ENCODE data around the gene PSMC1.
"Not testable (repeated sequence)": the region's sequence is repeated elsewhere in the genome, so short reads cannot be mapped to it uniquely, and the experiment has no call there.

PSMC1 gene

GRCh38 chr14:90256354-90257131 lies at the start of gene PSMC1:
Gene PSMC1, plus strand, starts transcription at chr14:90256553. Its CDS starts 45 bp downstream, at chr14:90256598.
- peak; percentile 77 to 79 for DNase-seq (ENCODE audit: low read depth in 2 of 2)

- DNase-seq (ENCODE audit: low read depth in 2 of 2) = no peak
Observed at GRCh38 chr14:90213099-90213748, 43.1 kb upstream of the PSMC1 start.

- DNase-seq (ENCODE audit: low read depth in 2 of 2) = no peak
Observed at GRCh38 chr14:90228478-90228877, 27.9 kb upstream of the PSMC1 start.

- not testable (repeated sequence) for DNase-seq (ENCODE audit: low read depth in 2 of 2)
Observed at GRCh38 chr14:90229942-90230341, 26.4 kb upstream of the PSMC1 start.

GRCh38 chr14:90235179-90235976 lies 21.0 kb upstream of the PSMC1 start:
- peak; percentile 52 to 62 for DNase-seq (ENCODE audit: low read depth in 2 of 2)

- DNase-seq (ENCODE audit: low read depth in 2 of 2) = no peak
Observed at GRCh38 chr14:90239139-90239538, 17.2 kb upstream of the PSMC1 start.

GRCh38 chr14:90242444-90242843 lies 13.9 kb upstream of the PSMC1 start:
- no peak for DNase-seq (ENCODE audit: low read depth in 2 of 2)

GRCh38 chr14:90246936-90247335 lies 9.4 kb upstream of the PSMC1 start:
- no peak for DNase-seq (ENCODE audit: low read depth in 2 of 2)

- DNase-seq (ENCODE audit: low read depth in 2 of 2) = not testable (repeated sequence)
Observed at GRCh38 chr14:90247441-90247840, 8.9 kb upstream of the PSMC1 start.

- no peak for DNase-seq (ENCODE audit: low read depth in 2 of 2)
Observed at GRCh38 chr14:90248594-90248993, 7.8 kb upstream of the PSMC1 start.

GRCh38 chr14:90253826-90254225 lies 2.5 kb upstream of the PSMC1 start:
- no peak for DNase-seq (ENCODE audit: low read depth in 2 of 2)

GRCh38 chr14:90255871-90256270 lies 482 bp upstream of the PSMC1 start:
- no peak for DNase-seq (ENCODE audit: low read depth in 2 of 2)

GRCh38 chr14:90263748-90264449 lies 7.5 kb downstream of the PSMC1 start:
- no peak for DNase-seq (ENCODE audit: low read depth in 2 of 2)

GRCh38 chr14:90266441-90267154 lies 10.2 kb downstream of the PSMC1 start:
- DNase-seq (ENCODE audit: low read depth in 2 of 2) = no peak

GRCh38 chr14:90268420-90268819 lies 12.1 kb downstream of the PSMC1 start:
- no peak for DNase-seq (ENCODE audit: low read depth in 2 of 2)

- DNase-seq (ENCODE audit: low read depth in 2 of 2) = no peak
Observed at GRCh38 chr14:90272523-90272922, 16.2 kb downstream of the PSMC1 start.

- DNase-seq (ENCODE audit: low read depth in 2 of 2) = no peak
Observed at GRCh38 chr14:90273532-90273931, 17.2 kb downstream of the PSMC1 start.

GRCh38 chr14:90274019-90274418 lies 17.7 kb downstream of the PSMC1 start:
- DNase-seq (ENCODE audit: low read depth in 2 of 2) = no peak

- DNase-seq (ENCODE audit: low read depth in 2 of 2) = peak in 1 of 2 donors; percentile 27
Observed at GRCh38 chr14:90274808-90275457, 18.6 kb downstream of the PSMC1 start.

- no peak for DNase-seq (ENCODE audit: low read depth in 2 of 2)
Observed at GRCh38 chr14:90275458-90275814, 19.1 kb downstream of the PSMC1 start.

GRCh38 chr14:90275820-90276219 lies 19.5 kb downstream of the PSMC1 start:
- DNase-seq (ENCODE audit: low read depth in 2 of 2) = no peak
